Measurements from ENCODE around the gene RHNO1.

- no peak for TF ChIP-seq SPI1 (IDR thresholded peaks at IDR 0.05; ENCODE audit: low read depth, low read length)
- no peak for TF ChIP-seq POLR2A (IDR thresholded peaks at IDR 0.05; ENCODE audit: low read depth, low read length)
- no peak for TF ChIP-seq POLR2AphosphoS5 (IDR thresholded peaks at IDR 0.05; ENCODE audit: low read depth, low read length)
These were observed 56.6 kb downstream of the RHNO1 start for GRCh38 chr12:2933586-2933985.

Data from GM12891 (cell line).